ENCODE data around the gene IRF2BPL. TPM values are rescaled to one million over a fixed set of nuclear protein-coding genes. Genes with fewer than 3 reads are reported as not detected.

Gene IRF2BPL
- total and polyA plus RNA-seq, 9 of the 15 experiments (the other 6 are each of a cell fraction or from before 2014, with no cell fraction given): 0.52 to 21.6 (median 2.5) TPM

DNA sequence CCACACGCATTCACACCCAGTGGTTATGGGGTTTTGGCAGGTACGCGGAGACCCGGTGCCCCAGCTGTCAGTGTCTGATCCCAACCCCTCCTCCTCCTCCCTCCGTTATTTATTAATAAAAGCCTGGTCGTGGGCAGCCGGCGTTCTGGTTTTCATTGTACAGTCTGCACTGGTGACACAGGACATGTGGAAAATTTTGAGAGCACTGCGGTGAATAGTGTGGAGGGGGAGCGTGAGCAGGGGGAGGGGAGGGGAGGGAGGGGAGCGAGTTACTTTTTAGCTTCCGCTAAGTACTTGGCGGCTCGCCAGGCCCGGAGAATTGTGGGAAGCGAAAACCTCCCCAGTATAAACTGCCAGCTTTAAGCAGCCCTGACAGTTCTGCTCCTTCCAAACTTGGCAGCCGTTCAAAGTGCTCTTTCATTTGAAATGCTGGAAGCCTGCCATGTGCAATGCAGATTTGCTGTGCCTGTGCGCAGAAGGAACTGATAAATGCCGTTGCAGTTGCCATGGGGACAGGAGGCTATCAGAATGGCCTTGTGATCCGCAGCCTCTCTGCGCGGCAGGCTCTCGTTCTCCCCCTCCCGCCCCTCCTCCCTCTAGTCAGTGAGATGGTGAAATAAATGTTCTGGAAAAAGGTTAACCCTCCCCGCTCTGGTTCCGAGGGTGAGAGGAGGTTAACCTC is 11.7 kb upstream of the IRF2BPL start (continued):
- TF ChIP-seq ZNF212 (CRISPR knock-in tag; IDR thresholded peaks at IDR 0.05) (no peak), LEF1 (IDR thresholded peaks at IDR 0.05) (peak; percentile 91), CHAMP1 (IDR thresholded peaks at IDR 0.05) (no peak), JUND (IDR thresholded peaks at IDR 0.05; ENCODE audit: borderline replicate concordance, low read depth, low read length) (0 out of 2 replicates have a peak, but pooled peaks have one; percentile 10), JUND (tag; IDR thresholded peaks at IDR 0.05; ENCODE audit: borderline replicate concordance, low read depth, low read length) (peak; percentile 41; the same call in 1 of the 3 replicates), ZNF76 (CRISPR knock-in tag; IDR thresholded peaks at IDR 0.05; ENCODE audit: borderline replicate concordance) (no peak), ZNF695 (CRISPR knock-in tag; IDR thresholded peaks at IDR 0.05) (no peak), PRPF4 (IDR thresholded peaks at IDR 0.05; ENCODE audit: insufficient read depth, low read depth, low read length, poor library complexity, severe bottlenecking) (no peak), BMI1 (IDR thresholded peaks at IDR 0.05; ENCODE audit: low read length) (peak; percentile 91), ZNF263 (CRISPR knock-in tag; IDR thresholded peaks at IDR 0.05; ENCODE audit: borderline replicate concordance) (peak; percentile 72; the same call in 1 of the 2 replicates), ZNF280A (IDR thresholded peaks at IDR 0.05; ENCODE audit: low read depth, partially characterized antibody) (no peak), POLR2A (conservative IDR thresholded peaks at IDR 0.05) (peak; percentile 64), RBM15 (IDR thresholded peaks at IDR 0.05; ENCODE audit: insufficient read depth, low read length) (no peak), MXI1 (IDR thresholded peaks at IDR 0.05; ENCODE audit: low read depth, low read length) (peak; percentile 94), ZNF143 (CRISPR knock-in tag; IDR thresholded peaks at IDR 0.05) (peak; percentile 69), ETV6 (IDR thresholded peaks at IDR 0.05; ENCODE audit: borderline replicate concordance in 1 of 2, low read depth in 2 of 2, low read length in 1 of 2) (no peak; a peak in 1 of 4 replicates), ETV6 (CRISPR knock-in tag; IDR thresholded peaks at IDR 0.05; ENCODE audit: borderline replicate concordance) (no peak), SIN3A (IDR thresholded peaks at IDR 0.05; ENCODE audit: borderline replicate concordance in 2 of 2, control insufficient read depth in 1 of 2, low read depth in 2 of 2, low read length in 2 of 2) (peak in 1 of 2 experiments; percentile 73; a peak in 2 of 4 replicates), CCNT2 (IDR thresholded peaks at IDR 0.05; ENCODE audit: borderline replicate concordance, extremely low read depth, insufficient read length, low read depth, low read length) (peak; percentile 46), PURB (CRISPR knock-in tag; IDR thresholded peaks at IDR 0.05; ENCODE audit: low read depth) (no peak), PHF8 (IDR thresholded peaks at IDR 0.05; ENCODE audit: borderline replicate concordance, low read length) (peak; percentile 30; the same call in 1 of the 2 replicates), NCOA6 (IDR thresholded peaks at IDR 0.05) (no peak), TSC22D4 (tag; IDR thresholded peaks at IDR 0.05) (no peak), SLC30A9 (CRISPR knock-in tag; IDR thresholded peaks at IDR 0.05) (no peak), ZFPM2 (CRISPR knock-in tag; IDR thresholded peaks at IDR 0.05) (no peak), COPS2 (conservative IDR thresholded peaks at IDR 0.05) (no peak)

All from K562 (cell line).